GM19328 (cell line): ENCODE data around the gene SOX5.
"Not testable (repeated sequence)": the region's sequence is repeated elsewhere in the genome, so short reads cannot be mapped to it uniquely, and the experiment has no call there.

Experiments used
- ATAC-seq: cut with Tn5 transposase; IDR thresholded peaks from one replicate; pipeline ENCODE4 v1.9.1; 2021; ENCODE audit warnings: mild to moderate bottlenecking, moderate library complexity; ENCODE audit not compliant: unreplicated experiment

SOX5 gene

DNA sequence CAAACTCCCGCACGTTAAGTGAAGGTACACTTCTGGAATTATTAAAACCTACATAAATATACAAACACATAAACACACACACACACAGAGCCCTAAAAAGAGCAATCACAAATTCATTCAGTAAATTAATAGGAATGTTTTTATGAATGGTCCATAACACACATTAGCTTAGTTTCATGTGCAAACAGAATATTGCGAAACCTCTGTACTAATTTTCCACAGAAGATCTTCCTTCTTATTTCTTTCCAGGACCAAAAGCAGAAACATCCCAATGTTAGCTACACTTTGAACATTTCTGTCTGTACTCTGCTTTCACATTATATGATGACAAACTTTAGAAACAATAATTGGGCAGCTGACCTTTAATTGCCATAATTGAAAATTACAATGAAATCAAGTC lies 101.6 kb downstream of the SOX5 start:
- no peak for ATAC-seq

DNA sequence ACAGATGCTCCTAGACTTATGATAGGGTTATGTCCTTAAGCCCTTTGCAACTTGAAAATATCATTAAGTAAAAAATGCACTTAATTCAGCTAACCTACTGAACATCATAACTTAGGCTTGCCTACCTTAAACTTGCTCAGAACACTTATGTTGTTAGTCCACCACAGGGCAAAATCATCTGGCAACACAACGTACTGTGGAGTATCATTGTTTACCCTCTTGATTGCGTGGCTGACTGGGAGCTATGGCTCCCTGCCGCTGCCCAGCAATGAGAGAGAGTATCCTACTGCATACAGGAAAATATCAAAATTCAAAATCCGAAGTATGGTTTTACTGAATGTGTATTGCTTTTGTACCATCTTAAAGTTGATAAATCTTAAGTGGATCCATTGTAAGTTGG lies 105.5 kb downstream of the SOX5 start:
- ATAC-seq = no peak

- no peak for ATAC-seq
Measured at GRCh38 chr12:23834076-23834475, 115.4 kb downstream of the SOX5 start.

- ATAC-seq = no peak
Measured at GRCh38 chr12:23831739-23832138, 117.7 kb downstream of the SOX5 start.

DNA sequence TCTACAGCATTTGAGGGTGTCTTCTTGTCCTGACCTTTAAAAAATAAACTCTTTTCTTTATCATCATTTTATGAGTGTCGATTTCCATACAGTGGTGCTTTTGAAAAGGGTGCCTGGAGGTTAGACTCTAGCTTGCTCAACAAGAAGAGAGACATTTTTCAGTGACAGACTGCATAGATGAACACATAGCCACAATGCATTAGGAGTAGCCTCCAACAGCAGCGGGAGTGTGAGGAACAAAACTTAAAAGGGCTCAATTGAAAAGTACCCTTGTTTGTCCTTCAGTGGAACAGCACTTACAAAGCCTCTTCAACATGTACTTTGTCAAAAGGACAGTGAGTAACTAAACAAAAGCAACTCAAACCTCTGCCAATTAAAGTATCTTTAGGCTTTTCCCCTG lies 119.3 kb downstream of the SOX5 start:
- ATAC-seq = no peak

GRCh38 chr12:23827353-23827752 lies 122.1 kb downstream of the SOX5 start:
- no peak for ATAC-seq

GRCh38 chr12:23825124-23825523 lies 124.3 kb downstream of the SOX5 start:
- not testable (repeated sequence) for ATAC-seq

DNA sequence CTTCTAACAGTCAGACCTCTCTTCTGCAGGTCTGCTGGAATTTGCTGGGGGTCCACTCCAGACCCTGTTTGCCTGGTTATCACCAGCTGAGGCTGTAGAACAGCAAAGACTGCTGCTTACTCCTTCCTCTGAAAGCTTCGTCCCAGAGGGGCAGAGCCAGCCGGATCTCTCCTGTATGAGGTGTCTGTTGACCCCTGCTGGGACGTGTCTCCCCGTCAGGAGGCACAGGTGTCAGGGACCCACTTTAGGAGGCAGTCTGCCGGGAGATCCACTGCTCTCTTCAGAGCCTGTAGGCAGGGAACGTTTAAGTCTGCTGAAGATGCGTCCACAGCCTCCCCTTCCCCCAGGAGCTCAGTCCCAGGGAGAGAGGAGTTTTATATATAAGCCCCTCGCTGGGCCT lies 125.1 kb downstream of the SOX5 start:
- no peak for ATAC-seq

DNA sequence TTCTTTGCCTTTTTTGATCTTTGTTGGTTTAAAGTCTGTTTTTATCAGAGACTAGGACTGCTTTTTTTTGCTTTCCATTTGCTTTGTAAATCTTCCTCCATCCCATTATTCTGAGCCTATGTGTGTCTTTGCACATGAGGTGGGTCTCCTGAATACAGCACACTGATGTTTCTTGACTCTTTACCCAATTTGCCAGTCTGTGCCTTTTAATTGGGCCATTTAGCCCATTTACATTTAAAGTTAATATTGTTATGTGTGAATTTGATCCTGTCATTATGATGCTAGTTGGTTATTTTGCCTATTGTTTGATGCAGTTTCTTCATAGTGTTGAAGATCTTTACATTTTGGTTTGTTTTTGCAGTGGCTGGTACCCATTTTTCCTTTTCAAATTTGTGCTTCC lies 126.6 kb downstream of the SOX5 start:
- not testable (repeated sequence) for ATAC-seq

GRCh38 chr12:23817345-23817744 lies 132.1 kb downstream of the SOX5 start:
- no peak for ATAC-seq

- no peak for ATAC-seq
Measured at GRCh38 chr12:23816394-23816851, 133.0 kb downstream of the SOX5 start.

DNA sequence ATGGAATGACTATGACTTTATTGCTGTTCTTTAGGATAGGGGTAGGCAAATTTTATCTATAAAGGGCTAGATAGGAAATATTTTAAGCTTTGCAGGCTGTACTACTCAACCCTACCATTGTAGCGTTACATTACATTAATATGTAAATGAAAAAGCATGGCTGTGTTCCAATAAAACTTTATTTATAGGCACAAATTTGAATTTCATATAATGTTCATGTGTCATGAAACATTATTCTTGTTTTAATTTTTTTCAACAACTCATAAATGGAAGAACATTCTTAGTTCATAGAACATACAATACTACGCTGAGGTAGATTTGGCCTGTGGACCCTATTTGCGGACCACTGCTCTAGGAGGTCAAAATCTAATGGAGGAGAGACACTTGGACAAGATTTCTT lies 133.7 kb downstream of the SOX5 start:
- ATAC-seq = no peak

GRCh38 chr12:23813206-23813605 lies 136.3 kb downstream of the SOX5 start:
- no peak for ATAC-seq

DNA sequence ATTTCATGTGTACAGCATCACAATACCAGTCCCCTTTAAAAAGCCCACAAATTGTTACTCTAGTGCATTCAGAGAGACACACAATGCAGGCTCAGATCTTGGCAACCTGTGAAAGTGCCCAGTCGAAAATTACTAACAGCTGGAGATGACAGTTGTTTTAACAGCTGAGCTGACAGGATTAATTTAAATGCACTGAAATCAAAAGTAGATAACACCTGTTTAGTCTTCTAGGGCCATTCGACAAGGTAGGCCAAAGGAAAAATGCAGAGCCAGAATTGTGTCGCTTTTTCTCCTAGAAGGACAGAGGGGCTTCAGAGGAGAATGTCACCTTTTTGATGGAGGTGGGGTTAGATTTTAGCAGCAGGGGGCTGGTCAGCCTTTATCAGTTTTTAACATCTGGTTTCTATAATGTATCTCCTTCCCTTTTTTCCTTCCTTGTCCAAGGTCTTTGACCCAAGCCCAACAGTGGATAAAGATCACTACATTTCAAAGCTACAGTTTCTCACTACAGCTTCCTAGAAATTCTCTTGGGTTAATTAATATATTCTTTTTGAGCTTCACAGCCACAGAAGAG lies 139.1 kb downstream of the SOX5 start:
- ATAC-seq = no peak

DNA sequence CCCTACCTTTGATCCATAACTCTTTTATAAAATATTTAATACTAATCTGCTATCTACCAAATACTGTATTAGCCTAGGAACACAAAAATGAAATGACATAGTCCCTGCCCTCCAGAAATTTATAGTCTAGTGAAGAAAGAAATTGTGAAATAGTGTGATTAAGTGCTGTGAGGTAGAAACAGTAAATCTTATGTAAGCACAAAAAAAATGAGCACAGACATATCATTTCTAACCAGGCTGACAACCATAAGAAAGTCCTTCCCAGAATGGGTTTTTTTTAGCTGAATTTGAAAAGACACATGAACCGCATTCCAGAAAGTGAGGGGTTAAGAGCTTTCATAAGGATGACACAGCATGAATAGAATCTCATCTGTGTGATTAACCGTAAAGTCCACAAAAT lies 145.9 kb downstream of the SOX5 start:
- no peak for ATAC-seq

GRCh38 chr12:23795494-23795893 lies 154.0 kb downstream of the SOX5 start:
- ATAC-seq = no peak

GRCh38 chr12:23781118-23781517 lies 168.4 kb downstream of the SOX5 start:
- no peak for ATAC-seq

DNA sequence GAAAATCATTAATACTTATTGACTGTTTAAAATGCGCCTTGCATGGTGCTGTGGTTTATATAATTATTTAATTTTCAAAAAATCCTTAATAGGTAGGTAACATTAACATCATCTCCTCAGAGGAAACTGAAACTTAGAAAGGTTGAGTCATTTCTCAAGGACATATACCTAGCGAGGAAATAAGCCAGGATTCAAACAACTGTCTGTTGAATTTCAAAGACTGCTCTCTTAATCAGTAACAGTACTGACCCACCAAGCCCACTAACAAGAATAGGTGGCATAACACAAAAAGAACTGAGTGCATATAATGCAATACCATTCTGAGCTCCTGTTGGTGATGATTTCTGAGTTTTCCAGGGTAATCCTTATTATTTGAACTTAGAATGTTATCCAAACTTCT lies 174.3 kb downstream of the SOX5 start:
- ATAC-seq = no peak

DNA sequence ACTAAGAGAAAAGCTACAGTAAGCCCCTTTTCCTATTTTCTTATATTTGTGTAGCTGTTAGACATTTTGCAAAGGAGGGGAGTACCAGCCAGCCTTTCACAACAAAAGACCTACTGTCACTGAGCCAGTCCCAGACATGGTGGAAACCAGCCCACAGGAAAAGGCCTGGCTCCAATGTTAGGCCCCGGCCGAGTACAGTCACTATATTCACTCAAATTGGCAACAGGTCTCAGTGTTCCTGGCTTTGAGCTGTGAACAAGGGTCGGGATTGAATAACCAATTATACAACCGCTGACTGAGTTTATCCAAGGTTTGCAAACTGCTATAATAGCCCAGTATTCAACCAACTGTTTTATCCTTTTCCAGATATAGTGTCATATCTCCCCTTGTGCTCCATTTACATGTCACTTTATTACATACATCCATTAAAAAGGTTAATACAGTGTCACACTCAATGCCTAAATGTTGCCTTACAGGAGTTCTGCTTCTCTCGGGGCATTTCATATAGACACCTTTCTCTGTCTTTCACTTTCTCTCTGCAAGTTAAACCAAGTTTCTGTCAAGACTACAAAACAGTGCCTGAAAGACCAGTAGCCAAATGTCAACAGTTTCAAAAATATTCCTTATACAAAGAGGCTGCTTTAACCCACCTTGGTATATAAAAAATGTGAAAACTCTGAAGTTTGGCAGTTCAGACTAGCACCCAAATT lies 178.1 kb downstream of the SOX5 start:
- ATAC-seq = no peak

- ATAC-seq = no peak
Measured at GRCh38 chr12:23770202-23770938, 179.1 kb downstream of the SOX5 start.

DNA sequence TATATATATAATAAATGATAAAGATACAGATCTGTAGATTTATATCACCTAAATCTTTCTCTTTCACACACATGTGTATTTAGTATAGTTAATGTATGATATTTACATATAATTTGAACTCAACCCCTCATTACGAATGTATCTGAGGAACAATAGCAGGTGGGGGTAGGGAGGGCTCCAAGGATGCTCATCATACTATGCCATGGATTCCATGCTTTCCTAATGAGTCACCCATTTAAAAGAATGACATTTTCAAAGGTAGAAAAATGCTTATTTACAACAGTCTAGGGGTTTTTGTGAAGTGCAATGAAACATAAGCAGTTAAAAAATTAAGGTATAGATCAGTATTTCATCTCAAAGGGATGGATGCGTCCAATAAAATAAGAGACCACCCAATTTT lies 181.6 kb downstream of the SOX5 start:
- ATAC-seq = no peak

GRCh38 chr12:23763724-23764123 lies 185.7 kb downstream of the SOX5 start:
- ATAC-seq = no peak
